HepG2 (cell line): ENCODE results near the gene SERPINB1. TPM values are rescaled to one million over a fixed set of nuclear protein-coding genes. Genes with fewer than 3 reads are reported as not detected.

Source experiments
- AKNA ChIP-seq: sonication (generic); formaldehyde crosslinking; IDR thresholded peaks from 2 replicates; pipeline ENCODE4 v1.4.0; 2020; ENCODE audit warnings: missing genetic modification reagents, borderline replicate concordance
- ARID2 ChIP-seq: sonication (generic); formaldehyde crosslinking; IDR thresholded peaks from 2 replicates; pipeline ENCODE4 v1.8.1; 2022; ENCODE audit warnings: mild to moderate bottlenecking, missing genetic modification reagents, borderline replicate concordance
- BORCS8-MEF2B ChIP-seq: sonication (generic); formaldehyde crosslinking; IDR thresholded peaks from 2 replicates; pipeline ENCODE4 v1.8.0; 2022; ENCODE audit warnings: mild to moderate bottlenecking, missing genetic modification reagents
- CREB1 ChIP-seq, 2 experiments: fragments of 450-650 bp in 1 of 2; IDR thresholded peaks; 2 replicates each; pipeline ENCODE4 v1.6.1; 2016 to 2017; ENCODE audit warnings: control low read depth in 1 of 2, mild to moderate bottlenecking in 1 of 2, missing compliant biosample characterization in 1 of 2, missing genetic modification characterization in 1 of 2
- CTCF ChIP-seq: sonication (generic); formaldehyde crosslinking; IDR thresholded peaks from 2 replicates; pipeline ENCODE4 v1.5.0; 2020; ENCODE audit warnings: mild to moderate bottlenecking, missing genetic modification reagents, moderate library complexity
- DMAP1 ChIP-seq: IDR thresholded peaks from 2 replicates; pipeline ENCODE4 v1.6.1; 2016
- JDP2 ChIP-seq: sonication (generic); formaldehyde crosslinking; IDR thresholded peaks from 2 replicates; pipeline ENCODE4 v1.8.1; 2022; ENCODE audit warnings: missing genetic modification reagents, borderline replicate concordance
- MLXIP ChIP-seq: sonication (generic); formaldehyde crosslinking; IDR thresholded peaks from 2 replicates; pipeline ENCODE4 v1.9.0; 2021; ENCODE audit warnings: missing genetic modification reagents, borderline replicate concordance
- NR2F6 ChIP-seq, 2 experiments: IDR thresholded peaks; 2 replicates each; pipeline ENCODE4 v1.6.1; 2016; ENCODE audit warnings: antibody characterized with exemption in 1 of 2, mild to moderate bottlenecking in 1 of 2
- PATZ1 ChIP-seq: sonication (generic); formaldehyde crosslinking; IDR thresholded peaks from 2 replicates; pipeline ENCODE4 v1.4.0; 2020; ENCODE audit warnings: missing genetic modification reagents
- RORA ChIP-seq: sonication (generic); formaldehyde crosslinking; IDR thresholded peaks from 2 replicates; pipeline ENCODE4 v1.5.0; 2020; ENCODE audit warnings: mild to moderate bottlenecking, missing genetic modification reagents, moderate library complexity
- TFAP4 ChIP-seq: sonication (generic); IDR thresholded peaks from 2 replicates; pipeline ENCODE4 v1.6.1; 2016; ENCODE audit warnings: low read depth, borderline replicate concordance
- polyA plus RNA-seq, 8 experiments: library from polyadenylated mRNA; depleted of rRNA in 3 of 8; stranded (reverse) in 7 of 8; unstranded in 1 of 8; fragments of >200 nt; fragmentation: Illumina TruSeq in 4 of 8; extraction: Trizol in 4 of 8; gene quantifications; 2 replicates each; pipeline versions ENCODE4 v1.2.1 to v1.2.3, GENCODE V29; 2011 to 2016; ENCODE audit warnings: low read depth in 4 of 8, missing spikeins in 1 of 8, mixed read lengths in 1 of 8; ENCODE audit not compliant: insufficient read depth in 1 of 8
- total RNA-seq, 5 experiments: library from RNA; depleted of rRNA; stranded (reverse); fragments of >200 nt; fragmentation: Illumina TruSeq; extraction: Trizol; gene quantifications; 2 replicates each; pipeline ENCODE4 v1.2.3, GENCODE V29; 2016; ENCODE audit warnings: low read depth in 1 of 5

Gene SERPINB1
- total and polyA plus RNA-seq, 2 of the 13 experiments (the other 11 are each of a cell fraction or from before 2014, with no cell fraction given), result 41.4 to 60.5 TPM

- TF ChIP-seq DMAP1 (CRISPR knock-in tag), result peak; percentile 62; the same call in 1 of the 2 replicates
- no peak for TF ChIP-seq CREB1 (IDR thresholded peaks at IDR 0.05)
- peak; percentile 57 for TF ChIP-seq CREB1 (CRISPR knock-in tag; IDR thresholded peaks at IDR 0.05)
- TF ChIP-seq AKNA, result no peak
- no peak for TF ChIP-seq BORCS8-MEF2B (CRISPR knock-in tag)
- TF ChIP-seq NR2F6 (IDR thresholded peaks at IDR 0.05), result peak; percentile 46; the same call in 1 of the 2 replicates
- peak; percentile 70 for TF ChIP-seq NR2F6 (CRISPR knock-in tag; IDR thresholded peaks at IDR 0.05)
- TF ChIP-seq RORA (CRISPR knock-in tag), result no peak
- TF ChIP-seq MLXIP (CRISPR knock-in tag), result no peak
- no peak for TF ChIP-seq ARID2 (CRISPR knock-in tag)
- TF ChIP-seq JDP2, result no peak
- peak; percentile 57; the same call in 1 of the 2 replicates for TF ChIP-seq TFAP4
- TF ChIP-seq PATZ1 (CRISPR knock-in tag), result peak; percentile 78
- no peak for TF ChIP-seq CTCF
These were observed 2.3 kb downstream of the SERPINB1 start (continued) for GRCh38 chr6:2839195-2839981.
